Lung (tissue), 12 donors: ENCODE results near the gene ADCY1. TPM values are rescaled to one million over a fixed set of nuclear protein-coding genes. Genes with fewer than 3 reads are reported as not detected.

Source experiments
- ATAC-seq: fragments of 200-7000 bp; cut with Tn5 transposase; one replicate; pipeline ENCODE4 v1.9.1; 2020; ENCODE audit warnings: moderate number of reproducible peaks; ENCODE audit not compliant: insufficient read depth, low FRiP score
- DNase-seq, 3 donors: peaks; one replicate each; pipeline ENCODE4 v3.0.0-alpha.2; 2013 to 2017
- H3K27ac ChIP-seq, 2 donors: one replicate each; pipeline ENCODE4 v1.5.1; 2013; ENCODE audit warnings: mild to moderate bottlenecking in 2 of 2, moderate library complexity in 2 of 2, control low read depth in 1 of 2, inconsistent platforms in 1 of 2, low read depth in 1 of 2, low read length in 1 of 2
- H3K27me3 ChIP-seq, 3 donors: one replicate each; pipeline ENCODE4 v1.5.1; 2013; ENCODE audit warnings: low read length in 2 of 3; ENCODE audit not compliant: control insufficient read depth in 3 of 3, insufficient read depth in 3 of 3
- H3K36me3 ChIP-seq, 4 donors: one replicate each; pipeline ENCODE4 v1.5.1; 2013; ENCODE audit warnings: low read length in 4 of 4, mild to moderate bottlenecking in 1 of 4, moderate library complexity in 1 of 4; ENCODE audit not compliant: control insufficient read depth in 4 of 4, insufficient read depth in 4 of 4
- H3K4me1 ChIP-seq, 5 donors: one replicate each; pipeline ENCODE4 v1.5.1; 2013; ENCODE audit warnings: low read length in 5 of 5, mild to moderate bottlenecking in 2 of 5, moderate library complexity in 1 of 5; ENCODE audit not compliant: control insufficient read depth in 5 of 5, insufficient read depth in 5 of 5
- H3K4me3 ChIP-seq: one replicate; pipeline ENCODE4 v1.5.1; 2013; ENCODE audit warnings: mild to moderate bottlenecking, control low read depth, moderate library complexity
- H3K9ac ChIP-seq, 2 donors: one replicate each; pipeline ENCODE4 v1.5.1; 2013; ENCODE audit warnings: low read length in 2 of 2, control low read depth in 1 of 2; ENCODE audit not compliant: insufficient read depth in 1 of 2
- H3K9me3 ChIP-seq, 4 donors: one replicate each; pipeline ENCODE4 v1.5.1; 2013; ENCODE audit warnings: low read length in 3 of 4, mild to moderate bottlenecking in 1 of 4, moderate library complexity in 1 of 4; ENCODE audit not compliant: control insufficient read depth in 4 of 4, insufficient read depth in 3 of 4
- CTCF ChIP-seq: IDR thresholded peaks from 2 replicates; pipeline ENCODE4 v1.5.1; 2012; ENCODE audit warnings: mild to moderate bottlenecking; ENCODE audit errors: control extremely low read depth, extremely low read depth
- WGBS, 2 donors: extraction: QIAGEN DNeasy Blood & Tissue Kit; methylation state at CpG; one replicate each; pipeline ENCODE4 v1.1.7; 2013; 5-methylcytosine and 5-hydroxymethylcytosine counted together
- polyA plus RNA-seq, 2 donors: library from polyadenylated mRNA; stranded (reverse); fragments of 200-250 nt; gene quantifications; one replicate each; pipeline ENCODE4 v1.2.1, GENCODE V29; 2013
- total RNA-seq, 2 donors: library from RNA; depleted of rRNA in 1 of 2; stranded (reverse); fragments of >200 nt in 1 of 2; gene quantifications; one replicate each; pipeline ENCODE4 v1.2.1, GENCODE V29; 2014 to 2021
- donor health status: control.
- donor health status: control.
- donor health status: Bipolar disorder and iron deficiency.
- donor health status: healthy.
- donor health status: DM: yes; HTN: yes; CAD: no.

The ADCY1 gene
- total and polyA plus RNA-seq, 4 donors, result 0.14 to 1.8 (median 0.28) TPM

DNA sequence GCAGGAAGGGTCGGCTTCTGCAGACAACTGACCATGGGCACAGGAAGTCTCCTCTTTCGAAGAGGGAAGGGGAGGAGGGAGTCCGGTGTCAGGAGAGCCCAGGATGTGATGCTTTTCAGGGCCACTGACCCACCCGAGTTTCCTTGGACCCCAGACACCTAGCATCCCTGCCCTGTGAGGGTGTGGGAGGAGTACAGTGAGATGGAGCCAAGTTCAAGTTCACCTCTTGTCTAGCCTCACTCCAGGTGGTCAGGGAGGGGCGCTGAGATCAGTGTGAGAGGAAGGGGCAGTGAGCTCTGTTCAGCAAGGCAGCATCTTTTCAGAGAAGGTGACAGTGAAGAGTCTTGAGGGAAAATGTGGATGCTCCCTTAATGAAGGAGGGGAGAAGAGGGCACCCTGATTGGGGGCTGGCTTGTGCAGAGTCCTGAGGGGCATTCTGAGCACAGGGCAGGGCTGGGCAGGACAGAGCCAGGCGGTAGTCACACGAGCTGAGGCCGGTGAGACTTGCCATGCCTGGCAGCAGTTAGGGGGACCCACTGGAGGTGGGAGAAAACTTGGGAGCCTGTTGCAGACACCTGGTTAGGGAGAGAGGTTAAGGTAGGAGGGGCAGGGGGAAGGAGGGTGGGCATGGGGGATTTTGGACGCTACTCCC, 49.7 kb downstream of the ADCY1 start:
- H3K27ac ChIP-seq, result no peak overlapping the region
- H3K9me3 ChIP-seq, result peaks cover 0 to 6% (median 2%) of the 10 kb centered on the region in 4 donors
- H3K4me1 ChIP-seq, result no peaks in the 10 kb centered on the region
- no peak for DNase-seq
- no peaks in the 10 kb centered on the region for H3K27me3 ChIP-seq
- H3K4me3 ChIP-seq, result no peak overlapping the region
- no peak for ATAC-seq
- H3K36me3 ChIP-seq, result no peaks in the 10 kb centered on the region
- TF ChIP-seq CTCF, result no peak
- 72 to 82% methylated on average over 9 of the region's 9 CpGs for WGBS, 2 donors
- no peak overlapping the region for H3K9ac ChIP-seq

DNA sequence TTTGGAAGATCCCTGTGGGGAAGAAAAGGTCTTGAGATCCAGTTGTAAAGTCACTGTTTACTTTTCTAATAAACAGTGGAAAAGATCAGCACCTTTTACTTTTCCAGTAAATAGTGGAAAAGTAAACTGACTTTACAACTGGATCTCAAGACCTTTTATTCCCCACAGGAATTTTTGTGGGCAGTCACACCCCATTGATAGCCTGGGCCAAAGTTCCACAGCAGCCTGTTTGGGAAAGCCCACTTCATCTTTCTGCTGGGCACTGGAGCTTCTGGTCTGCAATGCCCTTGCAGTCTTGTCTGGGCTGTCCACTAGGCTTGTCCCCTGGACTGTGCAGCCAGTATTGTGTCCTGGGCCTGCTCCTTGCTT, 50.2 kb downstream of the ADCY1 start:
- Histone ChIP-seq H3K27ac (no peak overlapping the region), H3K9ac (no peak overlapping the region), H3K36me3 (no peaks in the 10 kb centered on the region), H3K27me3 (no peaks in the 10 kb centered on the region), H3K4me3 (no peak overlapping the region), H3K4me1 (no peaks in the 10 kb centered on the region), H3K9me3 (peaks cover 0 to 6% (median 1%) of the 10 kb centered on the region in 4 donors)
- no peak for TF ChIP-seq CTCF
- no peak for DNase-seq
- no peak for ATAC-seq

GRCh38 chr7:45625067-45625466, 50.9 kb downstream of the ADCY1 start:
- Histone ChIP-seq H3K27me3 (no peaks in the 10 kb centered on the region), H3K36me3 (no peaks in the 10 kb centered on the region), H3K4me1 (no peaks in the 10 kb centered on the region), H3K9ac (no peak overlapping the region), H3K4me3 (no peak overlapping the region), H3K27ac (no peak overlapping the region), H3K9me3 (peaks cover 0 to 6% (median under 1%) of the 10 kb centered on the region in 4 donors)
- no peak for ATAC-seq
- TF ChIP-seq CTCF, result no peak
- 83 to 90% methylated on average over 7 of the region's 7 CpGs for WGBS, 2 donors
- DNase-seq, result no peak
